HepG2 (cell line): Measurements from ENCODE around the gene AXIN1. TPM values are rescaled to one million over a fixed set of nuclear protein-coding genes. Genes with fewer than 3 reads are reported as not detected.
A peak's percentile ranks its signal among the peaks of the same experiment; 100 is the strongest.

Experiments used
- CBX5 ChIP-seq: sonication (generic); formaldehyde crosslinking; IDR thresholded peaks from 2 replicates; pipeline ENCODE4 v1.4.0; 2020; ENCODE audit warnings: missing genetic modification reagents, borderline replicate concordance
- LCORL ChIP-seq, 2 experiments: fragments of 450-650 bp in 1 of 2; sonication (generic) in 1 of 2; formaldehyde crosslinking in 1 of 2; IDR thresholded peaks; 2 replicates each; pipeline versions ENCODE4 v1.5.0 to v1.6.1; 2017 to 2020; ENCODE audit warnings: antibody characterized with exemption in 1 of 2, missing genetic modification reagents in 1 of 2
- MAZ ChIP-seq, 2 experiments: sonication (generic) in 1 of 2; formaldehyde crosslinking in 1 of 2; IDR thresholded peaks; 2 replicates each; pipeline versions ENCODE4 v1.5.0 to v1.6.1; 2012 to 2020; ENCODE audit warnings: low read depth in 2 of 2, mild to moderate bottlenecking in 2 of 2, borderline replicate concordance in 1 of 2, improper control_type of control experiment in 1 of 2, low read length in 1 of 2, missing genetic modification reagents in 1 of 2, moderate library complexity in 1 of 2
- MED1 ChIP-seq: sonication (generic); formaldehyde crosslinking; IDR thresholded peaks from 2 replicates; pipeline ENCODE4 v1.4.0; 2020; ENCODE audit warnings: missing genetic modification reagents
- ZBTB38 ChIP-seq: sonication (generic); formaldehyde crosslinking; IDR thresholded peaks from 2 replicates; pipeline ENCODE4 v1.5.1; 2020; ENCODE audit warnings: mild to moderate bottlenecking, missing genetic modification reagents
- ZMAT3 ChIP-seq: sonication (generic); formaldehyde crosslinking; conservative IDR thresholded peaks from 2 replicates; pipeline ENCODE4 v1.7.0; 2021; ENCODE audit warnings: missing genetic modification reagents
- ZNF263 ChIP-seq: sonication (generic); formaldehyde crosslinking; IDR thresholded peaks from 2 replicates; pipeline ENCODE4 v1.4.0; 2020; ENCODE audit warnings: missing genetic modification reagents
- polyA plus RNA-seq, 8 experiments: library from polyadenylated mRNA; depleted of rRNA in 3 of 8; stranded (reverse) in 7 of 8; unstranded in 1 of 8; fragments of >200 nt; fragmentation: Illumina TruSeq in 4 of 8; extraction: Trizol in 4 of 8; gene quantifications; 2 replicates each; pipeline versions ENCODE4 v1.2.1 to v1.2.3, GENCODE V29; 2011 to 2016; ENCODE audit warnings: low read depth in 4 of 8, missing spikeins in 1 of 8, mixed read lengths in 1 of 8; ENCODE audit not compliant: insufficient read depth in 1 of 8
- total RNA-seq, 5 experiments: library from RNA; depleted of rRNA; stranded (reverse); fragments of >200 nt; fragmentation: Illumina TruSeq; extraction: Trizol; gene quantifications; 2 replicates each; pipeline ENCODE4 v1.2.3, GENCODE V29; 2016; ENCODE audit warnings: low read depth in 1 of 5
- TF ChIP-seq, protein P1 (sequence below): IDR thresholded peaks from 2 replicates; pipeline ENCODE4 v1.6.1; 2016; ENCODE audit warnings: low read depth, missing genetic modification reagents, missing compliant biosample characterization
- TF ChIP-seq, protein P2 (sequence below): sonication (generic); formaldehyde crosslinking; IDR thresholded peaks from 2 replicates; pipeline ENCODE4 v1.4.0; 2020; ENCODE audit warnings: missing genetic modification reagents
- TF ChIP-seq, protein P3 (sequence below): sonication (generic); formaldehyde crosslinking; IDR thresholded peaks from 2 replicates; pipeline ENCODE4 v1.5.0; 2020; ENCODE audit warnings: mild to moderate bottlenecking, missing genetic modification reagents, borderline replicate concordance
- TF ChIP-seq, protein P4 (sequence below): sonication (generic); formaldehyde crosslinking; IDR thresholded peaks from 2 replicates; pipeline ENCODE4 v1.5.1; 2020; ENCODE audit warnings: mild to moderate bottlenecking, missing genetic modification reagents

The AXIN1 gene
- total and polyA plus RNA-seq, 2 of the 13 experiments (the other 11 are each of a cell fraction or from before 2014, with no cell fraction given): 24.0 to 26.0 TPM

DNA sequence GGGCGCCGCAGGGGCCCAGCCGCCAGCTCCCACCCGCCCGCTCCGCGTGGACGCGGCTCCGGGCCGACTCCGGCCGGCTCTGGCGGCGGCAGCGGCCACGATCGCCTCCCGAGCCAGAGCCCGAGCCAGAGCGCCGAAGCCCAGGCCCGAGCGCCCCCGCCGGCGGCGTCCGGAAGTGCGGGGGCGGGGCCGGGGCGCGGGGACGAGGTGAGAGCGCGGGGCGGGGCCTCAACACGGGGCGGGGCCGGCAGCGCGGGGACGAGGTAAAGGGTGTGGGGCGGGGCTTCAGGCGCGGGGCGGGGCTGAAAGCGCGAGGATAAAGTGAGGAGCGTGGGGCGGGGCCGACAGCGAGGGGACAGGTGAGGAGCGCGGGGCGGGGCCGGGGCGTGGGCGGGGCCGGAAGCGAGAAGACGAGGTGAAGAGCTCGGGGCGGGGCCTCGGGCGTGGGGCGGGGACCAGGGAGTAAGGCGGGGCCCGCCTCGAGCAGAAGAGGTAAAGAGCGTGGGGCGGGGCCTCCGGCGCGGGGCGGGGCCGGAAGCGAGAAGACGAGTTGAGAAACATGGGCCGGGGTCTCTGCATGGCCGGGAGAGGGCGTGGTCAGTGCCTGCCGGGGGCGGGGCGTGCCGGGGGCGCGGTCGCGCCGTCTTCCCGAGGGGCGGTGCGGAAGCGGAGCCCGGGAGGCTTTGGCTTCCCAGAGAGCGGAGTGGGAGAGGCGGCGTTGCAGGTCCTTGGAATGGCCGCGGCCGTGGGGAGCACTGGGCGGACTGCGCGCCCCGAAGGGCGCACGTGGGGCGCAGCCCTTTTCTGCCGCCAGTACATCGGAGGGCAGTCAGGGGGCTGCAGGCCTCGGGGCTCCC is at the start of gene AXIN1 (continued):
- TF ChIP-seq, protein P1, sequence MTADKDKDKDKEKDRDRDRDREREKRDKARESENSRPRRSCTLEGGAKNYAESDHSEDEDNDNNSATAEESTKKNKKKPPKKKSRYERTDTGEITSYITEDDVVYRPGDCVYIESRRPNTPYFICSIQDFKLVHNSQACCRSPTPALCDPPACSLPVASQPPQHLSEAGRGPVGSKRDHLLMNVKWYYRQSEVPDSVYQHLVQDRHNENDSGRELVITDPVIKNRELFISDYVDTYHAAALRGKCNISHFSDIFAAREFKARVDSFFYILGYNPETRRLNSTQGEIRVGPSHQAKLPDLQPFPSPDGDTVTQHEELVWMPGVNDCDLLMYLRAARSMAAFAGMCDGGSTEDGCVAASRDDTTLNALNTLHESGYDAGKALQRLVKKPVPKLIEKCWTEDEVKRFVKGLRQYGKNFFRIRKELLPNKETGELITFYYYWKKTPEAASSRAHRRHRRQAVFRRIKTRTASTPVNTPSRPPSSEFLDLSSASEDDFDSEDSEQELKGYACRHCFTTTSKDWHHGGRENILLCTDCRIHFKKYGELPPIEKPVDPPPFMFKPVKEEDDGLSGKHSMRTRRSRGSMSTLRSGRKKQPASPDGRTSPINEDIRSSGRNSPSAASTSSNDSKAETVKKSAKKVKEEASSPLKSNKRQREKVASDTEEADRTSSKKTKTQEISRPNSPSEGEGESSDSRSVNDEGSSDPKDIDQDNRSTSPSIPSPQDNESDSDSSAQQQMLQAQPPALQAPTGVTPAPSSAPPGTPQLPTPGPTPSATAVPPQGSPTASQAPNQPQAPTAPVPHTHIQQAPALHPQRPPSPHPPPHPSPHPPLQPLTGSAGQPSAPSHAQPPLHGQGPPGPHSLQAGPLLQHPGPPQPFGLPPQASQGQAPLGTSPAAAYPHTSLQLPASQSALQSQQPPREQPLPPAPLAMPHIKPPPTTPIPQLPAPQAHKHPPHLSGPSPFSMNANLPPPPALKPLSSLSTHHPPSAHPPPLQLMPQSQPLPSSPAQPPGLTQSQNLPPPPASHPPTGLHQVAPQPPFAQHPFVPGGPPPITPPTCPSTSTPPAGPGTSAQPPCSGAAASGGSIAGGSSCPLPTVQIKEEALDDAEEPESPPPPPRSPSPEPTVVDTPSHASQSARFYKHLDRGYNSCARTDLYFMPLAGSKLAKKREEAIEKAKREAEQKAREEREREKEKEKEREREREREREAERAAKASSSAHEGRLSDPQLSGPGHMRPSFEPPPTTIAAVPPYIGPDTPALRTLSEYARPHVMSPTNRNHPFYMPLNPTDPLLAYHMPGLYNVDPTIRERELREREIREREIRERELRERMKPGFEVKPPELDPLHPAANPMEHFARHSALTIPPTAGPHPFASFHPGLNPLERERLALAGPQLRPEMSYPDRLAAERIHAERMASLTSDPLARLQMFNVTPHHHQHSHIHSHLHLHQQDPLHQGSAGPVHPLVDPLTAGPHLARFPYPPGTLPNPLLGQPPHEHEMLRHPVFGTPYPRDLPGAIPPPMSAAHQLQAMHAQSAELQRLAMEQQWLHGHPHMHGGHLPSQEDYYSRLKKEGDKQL (CRISPR knock-in tag): no peak
- peak; percentile 62; the same call in 1 of the 2 replicates for TF ChIP-seq MED1 (CRISPR knock-in tag)
- peak; percentile 62 for TF ChIP-seq MAZ (IDR thresholded peaks at IDR 0.05; ENCODE audit: borderline replicate concordance, low read depth, low read length)
- TF ChIP-seq MAZ (CRISPR knock-in tag; IDR thresholded peaks at IDR 0.05; ENCODE audit: low read depth): peak; percentile 22; the same call in 1 of the 2 replicates
- TF ChIP-seq CBX5 (CRISPR knock-in tag): no peak
- TF ChIP-seq, protein P2, sequence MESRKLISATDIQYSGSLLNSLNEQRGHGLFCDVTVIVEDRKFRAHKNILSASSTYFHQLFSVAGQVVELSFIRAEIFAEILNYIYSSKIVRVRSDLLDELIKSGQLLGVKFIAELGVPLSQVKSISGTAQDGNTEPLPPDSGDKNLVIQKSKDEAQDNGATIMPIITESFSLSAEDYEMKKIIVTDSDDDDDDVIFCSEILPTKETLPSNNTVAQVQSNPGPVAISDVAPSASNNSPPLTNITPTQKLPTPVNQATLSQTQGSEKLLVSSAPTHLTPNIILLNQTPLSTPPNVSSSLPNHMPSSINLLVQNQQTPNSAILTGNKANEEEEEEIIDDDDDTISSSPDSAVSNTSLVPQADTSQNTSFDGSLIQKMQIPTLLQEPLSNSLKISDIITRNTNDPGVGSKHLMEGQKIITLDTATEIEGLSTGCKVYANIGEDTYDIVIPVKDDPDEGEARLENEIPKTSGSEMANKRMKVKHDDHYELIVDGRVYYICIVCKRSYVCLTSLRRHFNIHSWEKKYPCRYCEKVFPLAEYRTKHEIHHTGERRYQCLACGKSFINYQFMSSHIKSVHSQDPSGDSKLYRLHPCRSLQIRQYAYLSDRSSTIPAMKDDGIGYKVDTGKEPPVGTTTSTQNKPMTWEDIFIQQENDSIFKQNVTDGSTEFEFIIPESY: no peak
- peak; percentile 80 for TF ChIP-seq ZBTB38
- TF ChIP-seq, protein P3, sequence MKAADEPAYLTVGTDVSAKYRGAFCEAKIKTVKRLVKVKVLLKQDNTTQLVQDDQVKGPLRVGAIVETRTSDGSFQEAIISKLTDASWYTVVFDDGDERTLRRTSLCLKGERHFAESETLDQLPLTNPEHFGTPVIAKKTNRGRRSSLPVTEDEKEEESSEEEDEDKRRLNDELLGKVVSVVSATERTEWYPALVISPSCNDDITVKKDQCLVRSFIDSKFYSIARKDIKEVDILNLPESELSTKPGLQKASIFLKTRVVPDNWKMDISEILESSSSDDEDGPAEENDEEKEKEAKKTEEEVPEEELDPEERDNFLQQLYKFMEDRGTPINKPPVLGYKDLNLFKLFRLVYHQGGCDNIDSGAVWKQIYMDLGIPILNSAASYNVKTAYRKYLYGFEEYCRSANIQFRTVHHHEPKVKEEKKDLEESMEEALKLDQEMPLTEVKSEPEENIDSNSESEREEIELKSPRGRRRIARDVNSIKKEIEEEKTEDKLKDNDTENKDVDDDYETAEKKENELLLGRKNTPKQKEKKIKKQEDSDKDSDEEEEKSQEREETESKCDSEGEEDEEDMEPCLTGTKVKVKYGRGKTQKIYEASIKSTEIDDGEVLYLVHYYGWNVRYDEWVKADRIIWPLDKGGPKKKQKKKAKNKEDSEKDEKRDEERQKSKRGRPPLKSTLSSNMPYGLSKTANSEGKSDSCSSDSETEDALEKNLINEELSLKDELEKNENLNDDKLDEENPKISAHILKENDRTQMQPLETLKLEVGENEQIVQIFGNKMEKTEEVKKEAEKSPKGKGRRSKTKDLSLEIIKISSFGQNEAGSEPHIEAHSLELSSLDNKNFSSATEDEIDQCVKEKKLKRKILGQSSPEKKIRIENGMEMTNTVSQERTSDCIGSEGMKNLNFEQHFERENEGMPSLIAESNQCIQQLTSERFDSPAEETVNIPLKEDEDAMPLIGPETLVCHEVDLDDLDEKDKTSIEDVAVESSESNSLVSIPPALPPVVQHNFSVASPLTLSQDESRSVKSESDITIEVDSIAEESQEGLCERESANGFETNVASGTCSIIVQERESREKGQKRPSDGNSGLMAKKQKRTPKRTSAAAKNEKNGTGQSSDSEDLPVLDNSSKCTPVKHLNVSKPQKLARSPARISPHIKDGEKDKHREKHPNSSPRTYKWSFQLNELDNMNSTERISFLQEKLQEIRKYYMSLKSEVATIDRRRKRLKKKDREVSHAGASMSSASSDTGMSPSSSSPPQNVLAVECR (CRISPR knock-in tag): peak; percentile 87
- TF ChIP-seq, protein P4, sequence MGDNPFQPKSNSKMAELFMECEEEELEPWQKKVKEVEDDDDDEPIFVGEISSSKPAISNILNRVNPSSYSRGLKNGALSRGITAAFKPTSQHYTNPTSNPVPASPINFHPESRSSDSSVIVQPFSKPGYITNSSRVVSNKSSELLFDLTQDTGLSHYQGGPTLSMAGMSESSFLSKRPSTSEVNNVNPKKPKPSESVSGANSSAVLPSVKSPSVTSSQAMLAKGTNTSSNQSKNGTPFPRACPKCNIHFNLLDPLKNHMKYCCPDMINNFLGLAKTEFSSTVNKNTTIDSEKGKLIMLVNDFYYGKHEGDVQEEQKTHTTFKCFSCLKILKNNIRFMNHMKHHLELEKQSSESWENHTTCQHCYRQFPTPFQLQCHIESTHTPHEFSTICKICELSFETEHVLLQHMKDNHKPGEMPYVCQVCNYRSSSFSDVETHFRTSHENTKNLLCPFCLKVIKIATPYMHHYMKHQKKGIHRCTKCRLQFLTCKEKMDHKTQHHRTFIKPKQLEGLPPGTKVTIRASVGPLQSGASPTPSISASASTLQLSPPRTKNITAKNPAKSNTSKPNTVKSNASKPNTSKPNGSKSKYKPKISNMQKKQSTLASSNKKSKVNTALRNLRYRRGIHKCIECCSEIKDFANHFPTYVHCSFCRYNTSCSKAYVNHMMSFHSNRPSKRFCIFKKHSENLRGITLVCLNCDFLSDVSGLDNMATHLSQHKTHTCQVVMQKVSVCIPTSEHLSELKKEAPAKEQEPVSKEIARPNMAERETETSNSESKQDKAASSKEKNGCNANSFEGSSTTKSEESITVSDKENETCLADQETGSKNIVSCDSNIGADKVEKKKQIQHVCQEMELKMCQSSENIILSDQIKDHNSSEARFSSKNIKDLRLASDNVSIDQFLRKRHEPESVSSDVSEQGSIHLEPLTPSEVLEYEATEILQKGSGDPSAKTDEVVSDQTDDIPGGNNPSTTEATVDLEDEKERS (CRISPR knock-in tag): no peak
- TF ChIP-seq ZMAT3 (CRISPR knock-in tag): peak; percentile 75
- peak; percentile 84 for TF ChIP-seq ZNF263 (CRISPR knock-in tag)
- no peak for TF ChIP-seq LCORL (IDR thresholded peaks at IDR 0.05)
- peak; percentile 71 for TF ChIP-seq LCORL (CRISPR knock-in tag; IDR thresholded peaks at IDR 0.05)
